Measurements from ENCODE around the gene PLCG1.

The PLCG1 gene

DNA sequence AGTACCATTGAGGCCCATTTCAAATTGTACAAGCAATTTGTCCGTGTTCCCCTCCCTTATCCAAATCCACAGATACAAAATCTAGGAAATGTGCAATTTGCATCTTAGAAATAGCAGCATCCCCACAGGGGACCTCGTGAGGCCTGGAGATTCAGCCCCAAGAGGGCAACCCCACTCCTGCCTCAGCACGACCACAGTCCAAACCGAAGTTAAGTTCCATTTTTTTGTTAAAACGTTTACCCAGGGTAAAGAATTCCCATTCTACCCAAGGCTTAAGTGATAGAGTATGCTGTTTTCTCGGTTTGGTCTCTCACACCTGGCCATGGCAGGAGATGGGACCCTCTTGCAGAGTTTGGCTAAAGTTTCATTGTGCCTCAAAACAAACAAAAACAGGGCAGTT is 41.2 kb downstream of the PLCG1 start:
- no peak for DNase-seq (ENCODE audit: low read depth, low spot score)

DNA sequence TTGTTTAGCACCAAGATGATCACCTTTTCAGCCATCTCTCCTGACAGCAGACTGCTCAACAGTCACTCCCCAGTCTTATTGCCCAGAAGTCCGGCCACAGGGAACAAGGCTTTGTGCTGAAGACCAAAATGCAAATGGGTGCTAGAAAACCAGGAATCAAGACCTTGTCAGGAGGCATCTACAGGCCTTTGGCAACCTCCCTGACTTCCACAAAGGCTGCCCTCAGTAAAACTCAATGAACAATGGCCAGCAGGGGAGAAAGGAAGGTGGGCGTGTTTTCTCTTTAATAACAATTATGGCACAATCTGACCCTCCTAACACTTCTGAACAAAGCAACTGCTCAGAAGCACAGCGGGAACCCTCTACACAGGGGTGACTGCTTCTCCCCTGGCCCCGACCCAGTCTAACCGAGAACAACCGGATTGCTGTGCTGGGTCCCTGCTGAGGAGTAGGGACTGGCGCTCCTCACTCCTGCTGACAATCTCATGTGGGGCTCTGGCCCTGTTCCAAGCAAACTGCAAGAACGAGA is 41.6 kb downstream of the PLCG1 start:
- DNase-seq (ENCODE audit: low read depth, low spot score): peak; percentile 56

GRCh38 chr20:41179961-41180360 is 42.6 kb downstream of the PLCG1 start:
- DNase-seq (ENCODE audit: low read depth, low spot score): no peak

DNA sequence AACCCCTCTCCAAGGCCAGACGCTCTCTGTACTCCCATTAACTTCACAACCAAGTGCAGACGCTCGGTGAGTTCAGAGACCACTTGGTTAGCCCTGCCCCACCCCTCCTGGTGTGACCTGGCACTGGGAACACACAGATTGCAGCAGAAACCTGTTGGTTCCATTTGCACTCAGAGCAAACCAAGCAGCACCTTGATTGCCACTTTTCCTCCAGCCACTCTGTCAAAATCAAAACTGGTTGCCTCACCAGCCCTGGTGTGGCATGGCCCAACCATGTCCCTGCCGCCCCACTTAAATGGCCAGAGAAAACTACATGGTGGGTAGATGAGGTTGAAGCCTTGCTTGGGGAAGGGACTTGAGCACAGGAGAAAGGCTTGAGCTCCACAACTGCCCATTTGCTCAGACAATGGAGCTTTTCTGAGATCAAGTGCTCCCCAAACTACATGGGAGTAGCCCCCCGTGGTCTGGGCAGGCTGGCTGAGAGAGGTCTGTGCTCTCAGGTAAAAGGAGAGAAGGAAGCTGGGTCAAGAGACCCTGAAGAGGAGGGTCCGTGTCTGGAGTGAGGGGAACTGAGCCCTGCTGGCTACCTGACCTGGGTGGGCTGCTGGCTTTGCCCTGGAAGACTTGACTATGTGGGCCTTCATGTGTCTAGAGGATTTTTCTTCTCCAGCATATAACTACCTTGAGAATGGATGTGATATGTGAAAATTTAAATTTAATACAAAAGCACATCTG is 43.4 kb downstream of the PLCG1 start:
- no peak for DNase-seq (ENCODE audit: low read depth, low spot score)

DNA sequence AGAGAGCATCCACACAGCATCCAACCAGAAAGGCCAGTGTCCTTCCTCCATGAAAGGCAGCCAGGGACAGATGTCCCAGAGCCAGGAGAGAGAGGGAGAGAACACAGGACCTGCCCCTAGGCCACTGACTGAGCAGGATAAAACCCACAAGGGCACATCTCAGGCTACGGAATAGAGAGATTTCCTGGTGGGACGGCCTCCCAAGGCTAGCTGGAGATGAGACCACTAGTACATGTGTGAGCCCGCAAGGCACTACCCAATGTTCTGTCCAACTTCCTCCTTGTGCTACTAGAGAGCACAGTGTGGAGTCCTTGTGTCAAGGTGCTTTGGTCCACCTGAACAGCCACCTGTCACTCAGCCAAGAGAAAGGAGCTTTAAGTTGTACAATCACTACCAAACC is 44.2 kb downstream of the PLCG1 start:
- no peak for DNase-seq (ENCODE audit: low read depth, low spot score)

DNA sequence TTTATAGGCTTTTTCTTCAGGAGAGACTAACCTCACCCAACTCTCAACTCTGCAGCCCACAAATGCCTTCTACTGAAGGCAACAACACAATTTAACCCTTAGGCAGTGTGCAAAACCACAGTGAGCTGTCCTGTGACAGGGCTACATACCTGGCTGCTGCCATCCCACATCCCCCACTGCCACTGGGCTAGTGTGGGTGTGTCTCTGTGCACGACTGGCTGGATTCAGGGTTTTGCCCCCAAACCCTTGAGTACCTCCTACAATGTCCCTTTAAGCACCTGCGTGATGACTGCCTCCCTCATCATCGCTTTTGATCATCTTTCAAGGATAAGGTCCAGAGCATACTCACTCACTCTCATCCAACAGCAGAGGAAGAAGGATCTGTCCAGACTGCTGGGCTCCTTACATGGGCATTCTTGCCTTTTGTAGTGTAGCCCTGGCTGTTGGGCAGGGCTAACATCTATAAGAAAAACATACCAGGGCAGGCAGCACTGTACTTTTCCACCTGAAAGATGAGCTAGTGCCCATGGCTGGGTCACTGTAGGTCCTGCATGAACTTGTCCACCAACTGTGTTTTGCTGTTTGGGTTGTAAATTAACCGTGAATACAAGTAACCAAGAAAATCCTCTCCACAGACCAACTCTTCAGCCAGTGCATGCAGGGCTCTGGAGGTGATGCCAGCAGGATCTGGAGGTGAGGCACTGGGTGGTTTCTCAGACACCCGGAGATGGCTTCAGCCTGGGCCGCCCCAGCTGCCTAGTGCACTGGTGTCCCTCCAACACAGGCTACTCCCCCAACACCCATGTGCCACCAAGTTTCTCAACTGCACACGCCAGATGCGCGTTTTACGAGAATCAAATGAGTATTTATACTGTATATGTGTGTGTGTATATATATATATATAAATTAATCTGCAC is 45.2 kb downstream of the PLCG1 start:
- no peak for DNase-seq (ENCODE audit: low read depth, low spot score)

- no peak for DNase-seq (ENCODE audit: low read depth, low spot score)
Observed at GRCh38 chr20:41183391-41183790, 46.0 kb downstream of the PLCG1 start.

- no peak for DNase-seq (ENCODE audit: low read depth, low spot score)
Observed at GRCh38 chr20:41183831-41184230, 46.5 kb downstream of the PLCG1 start.

DNA sequence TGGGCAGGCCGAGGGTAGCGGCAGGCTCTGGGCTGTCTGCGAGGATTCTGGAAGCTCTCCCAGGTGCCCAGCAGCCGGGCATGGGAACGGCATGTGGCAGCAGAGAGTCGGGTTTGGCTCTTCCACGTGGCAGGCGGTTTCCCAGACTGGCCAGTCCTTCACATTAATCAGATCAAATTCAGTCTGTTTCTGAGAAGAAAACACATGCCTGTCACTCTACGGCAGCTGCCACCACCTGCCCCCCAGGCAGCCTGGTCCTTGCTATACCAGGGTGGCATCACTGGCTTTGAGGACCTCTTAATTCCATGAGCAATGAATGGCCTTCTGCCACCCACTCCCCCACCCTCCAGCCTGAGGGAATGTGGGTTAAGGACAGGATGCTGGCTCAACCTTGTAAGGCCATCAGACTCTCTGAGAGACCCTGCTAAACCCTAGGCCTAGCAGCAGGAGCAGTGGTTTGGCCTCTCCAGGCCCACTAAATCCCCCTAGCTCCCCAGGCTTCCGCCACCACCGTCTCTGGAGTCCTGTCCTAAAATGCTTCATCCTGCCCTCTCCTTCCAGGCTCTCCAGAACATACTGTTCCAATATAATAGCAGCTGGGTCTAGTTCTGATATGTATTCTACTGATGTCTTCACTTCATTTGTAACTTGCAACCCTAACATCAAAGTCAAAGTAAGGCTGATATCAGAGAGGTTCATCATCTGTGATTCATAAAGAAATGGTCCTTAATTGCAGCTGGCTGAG is 47.8 kb downstream of the PLCG1 start:
- DNase-seq (ENCODE audit: low read depth, low spot score): no peak

- no peak for DNase-seq (ENCODE audit: low read depth, low spot score)
Observed at GRCh38 chr20:41187668-41188067, 50.3 kb downstream of the PLCG1 start.

DNA sequence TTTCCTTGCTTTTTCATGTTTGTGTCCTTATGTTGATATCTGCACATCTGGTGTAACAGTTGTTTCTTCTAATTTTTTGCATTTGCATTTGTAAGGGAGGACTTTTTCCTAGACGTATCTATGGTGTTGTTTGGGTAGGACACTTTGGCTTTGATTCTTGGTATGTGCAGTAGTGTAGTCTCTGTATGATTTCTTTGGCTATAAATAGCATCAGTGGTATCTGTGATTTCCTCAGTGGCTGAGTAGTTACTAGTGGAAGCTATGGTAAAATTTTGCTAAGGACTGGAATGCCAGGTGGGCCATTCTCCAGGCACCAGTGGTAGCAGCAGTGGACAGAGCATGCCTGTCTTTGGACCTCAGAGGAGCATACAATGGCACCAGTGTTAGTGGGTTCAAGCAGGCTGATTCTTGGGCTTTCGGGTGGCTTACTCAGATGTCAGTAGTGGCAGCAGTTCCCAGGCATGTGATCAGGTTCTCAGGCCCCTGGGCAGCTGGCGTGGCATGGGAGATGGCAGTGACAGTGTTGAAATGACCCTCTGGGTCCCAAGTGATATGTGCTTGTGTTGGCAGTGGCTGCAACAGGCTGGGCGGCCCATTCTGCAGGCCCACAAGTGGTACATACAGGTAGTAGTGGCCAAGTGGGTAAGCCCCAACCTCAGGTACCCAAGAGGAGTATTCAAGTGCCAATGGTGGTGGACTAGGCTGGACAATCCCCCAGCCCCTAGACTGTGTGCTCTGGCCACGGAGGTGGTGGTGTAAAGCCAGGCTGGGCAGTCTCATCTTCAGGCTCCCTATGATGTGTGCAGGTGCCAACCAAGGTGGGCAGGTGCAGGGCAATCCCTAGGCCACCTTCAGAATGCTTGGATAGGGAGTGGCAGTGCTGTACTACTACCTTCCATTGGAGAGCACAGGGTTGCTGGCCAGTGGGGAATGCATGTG is 54.5 kb downstream of the PLCG1 start:
- no peak for DNase-seq (ENCODE audit: low read depth, low spot score)

DNA sequence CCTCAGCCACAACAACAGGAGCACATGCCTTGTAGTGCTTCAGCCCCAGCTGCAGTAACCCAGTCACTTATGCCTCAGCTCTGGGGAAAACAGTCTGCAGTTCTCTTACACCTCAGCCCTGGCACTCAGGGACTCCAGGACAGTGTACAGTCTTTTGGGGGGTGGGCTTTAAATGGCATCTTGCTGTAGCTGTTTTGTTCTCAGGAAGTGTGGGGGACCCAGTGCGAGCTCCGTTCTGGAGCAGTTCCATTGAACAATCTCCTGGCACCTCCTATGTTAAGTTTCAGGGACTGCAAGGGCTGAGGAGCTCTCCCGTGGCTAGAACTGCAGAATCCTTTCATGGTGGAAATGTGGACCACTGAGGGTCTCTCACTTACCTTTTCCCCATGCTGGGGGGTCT is 55.2 kb downstream of the PLCG1 start:
- no peak for DNase-seq (ENCODE audit: low read depth, low spot score)

GRCh38 chr20:41196653-41197225 is 59.4 kb downstream of the PLCG1 start:
- no peak for DNase-seq (ENCODE audit: low read depth, low spot score)

DNA sequence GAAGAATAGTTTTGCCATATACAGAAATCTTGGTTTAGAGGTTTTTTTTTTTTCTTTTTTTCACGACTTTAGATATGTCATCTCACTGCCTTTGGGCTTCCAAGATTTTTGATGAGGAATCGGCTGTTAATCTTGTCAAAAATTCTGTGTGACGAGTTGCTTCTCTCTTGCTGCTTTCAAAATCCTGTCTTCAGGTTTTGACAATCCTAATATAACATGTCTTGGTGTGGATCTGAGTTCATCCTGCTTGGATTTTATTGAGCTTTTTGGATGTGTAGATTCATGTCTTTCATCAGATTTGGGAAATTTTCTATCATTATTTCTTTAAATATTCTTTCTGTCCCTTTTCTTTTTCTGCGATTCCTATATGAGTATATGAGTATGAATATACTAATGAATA is 61.1 kb downstream of the PLCG1 start:
- no peak for DNase-seq (ENCODE audit: low read depth, low spot score)

GRCh38 chr20:41200446-41201202 is 63.3 kb downstream of the PLCG1 start:
- no peak for DNase-seq (ENCODE audit: low read depth, low spot score)

- DNase-seq (ENCODE audit: low read depth, low spot score): no peak
Observed at GRCh38 chr20:41201760-41202159, 64.4 kb downstream of the PLCG1 start.

- no peak for DNase-seq (ENCODE audit: low read depth, low spot score)
Observed at GRCh38 chr20:41202426-41202825, 65.1 kb downstream of the PLCG1 start.

GRCh38 chr20:41203660-41204059 is 66.3 kb downstream of the PLCG1 start:
- no peak for DNase-seq (ENCODE audit: low read depth, low spot score)

Measured in brain pericyte (primary cell).